Measurements from ENCODE around the gene TADA1. TPM values are rescaled to one million over a fixed set of nuclear protein-coding genes. Genes with fewer than 3 reads are reported as not detected.

Gene TADA1
- total and polyA plus RNA-seq, 11 donors: 5.6 to 10.8 (median 9.3) TPM

DNA sequence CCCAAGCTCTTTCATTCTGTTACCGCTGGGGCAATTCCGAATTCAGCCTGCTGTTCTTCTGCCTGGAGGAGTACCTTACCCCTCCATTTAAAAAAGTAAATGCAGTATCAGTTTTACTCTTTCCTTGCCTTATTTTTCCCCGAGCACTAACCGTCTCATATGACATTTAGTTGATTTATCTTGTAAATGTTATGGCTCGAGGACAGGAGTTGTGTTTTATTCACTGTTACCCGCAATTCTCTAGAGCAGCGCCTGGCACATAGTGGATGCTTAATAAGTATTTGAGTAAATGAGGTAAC, 425 bp upstream of the TADA1 start:
- no peaks in the 10 kb centered on the region for H3K27me3 ChIP-seq
- no peaks in the 10 kb centered on the region for H3K9me3 ChIP-seq
- ATAC-seq: no peak
- TF ChIP-seq, protein P1, sequence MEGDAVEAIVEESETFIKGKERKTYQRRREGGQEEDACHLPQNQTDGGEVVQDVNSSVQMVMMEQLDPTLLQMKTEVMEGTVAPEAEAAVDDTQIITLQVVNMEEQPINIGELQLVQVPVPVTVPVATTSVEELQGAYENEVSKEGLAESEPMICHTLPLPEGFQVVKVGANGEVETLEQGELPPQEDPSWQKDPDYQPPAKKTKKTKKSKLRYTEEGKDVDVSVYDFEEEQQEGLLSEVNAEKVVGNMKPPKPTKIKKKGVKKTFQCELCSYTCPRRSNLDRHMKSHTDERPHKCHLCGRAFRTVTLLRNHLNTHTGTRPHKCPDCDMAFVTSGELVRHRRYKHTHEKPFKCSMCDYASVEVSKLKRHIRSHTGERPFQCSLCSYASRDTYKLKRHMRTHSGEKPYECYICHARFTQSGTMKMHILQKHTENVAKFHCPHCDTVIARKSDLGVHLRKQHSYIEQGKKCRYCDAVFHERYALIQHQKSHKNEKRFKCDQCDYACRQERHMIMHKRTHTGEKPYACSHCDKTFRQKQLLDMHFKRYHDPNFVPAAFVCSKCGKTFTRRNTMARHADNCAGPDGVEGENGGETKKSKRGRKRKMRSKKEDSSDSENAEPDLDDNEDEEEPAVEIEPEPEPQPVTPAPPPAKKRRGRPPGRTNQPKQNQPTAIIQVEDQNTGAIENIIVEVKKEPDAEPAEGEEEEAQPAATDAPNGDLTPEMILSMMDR (IDR thresholded peaks at IDR 0.05): peak in 5 of 12 donors; percentile 0 to 34 (median 10)
- TF ChIP-seq POLR2A (IDR thresholded peaks at IDR 0.05): no peak
- intact Hi-C loops (cut with DNase I): loop anchor here in 4 of 10 donors (2.0 to 10.0 kb wide), 5 partner anchors 34 to 348 kb away; partner anchors contain the start of genes POGK (in 3 of the 4) and POU2F1 (in 2 of the 4)
- H3K4me3 ChIP-seq: peak overlapping the region in 9 of 12 donors; percentile 75 to 100 (median 87)
- DNase-seq: no peak
- peak overlapping the region in 4 of 12 donors; percentile 0 to 96 (median 55) for H3K27ac ChIP-seq
- no peaks in the 10 kb centered on the region for H3K36me3 ChIP-seq
- H3K4me1 ChIP-seq: peaks cover 0 to 31% (median 17%) of the 10 kb centered on the region in 12 donors
- 2 to 4% (median 3%) methylated on average over 7 of the region's 7 CpGs for WGBS, 4 donors

DNA sequence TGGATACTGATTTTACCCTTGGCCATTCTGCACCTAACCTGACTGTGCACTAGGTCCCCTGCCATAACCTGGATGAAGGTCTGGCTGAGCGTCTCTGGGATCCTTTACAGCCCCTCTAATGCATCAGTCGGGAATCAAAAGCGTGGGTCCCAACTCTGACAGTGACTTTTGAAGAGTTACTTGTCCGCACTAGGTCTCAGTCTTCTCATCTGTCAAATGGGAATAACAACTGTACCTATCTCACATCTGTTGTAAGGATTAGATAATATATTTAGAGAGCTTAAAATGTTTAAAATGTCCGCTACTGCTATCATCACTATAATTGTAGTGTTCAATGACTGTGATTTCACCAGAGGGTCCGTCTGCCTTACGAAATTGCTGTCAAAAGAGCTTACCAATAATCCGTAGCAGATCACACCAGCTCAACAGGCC, 746 bp downstream of the TADA1 start:
- WGBS, 4 donors: 34 to 46% (median 41%) methylated on average over 8 of the region's 8 CpGs

GRCh38 chr1:166874464-166874863, 1.6 kb downstream of the TADA1 start:
- intact Hi-C loops (cut with DNase I): loop anchor here in 1 of 10 donors (10.0 kb wide), 1 partner anchor 350 kb away; the partner anchor contains the start of gene POU2F1
- ATAC-seq (no peak), DNase-seq (no peak)
- no peak overlapping the region for H3K4me3 ChIP-seq
- no peak overlapping the region for H3K27ac ChIP-seq
- H3K4me1 ChIP-seq: peaks cover 0 to 40% (median 20%) of the 10 kb centered on the region in 12 donors
- no peak for TF ChIP-seq POLR2A (IDR thresholded peaks at IDR 0.05)
- TF ChIP-seq, protein P1 (IDR thresholded peaks at IDR 0.05): no peak
- 92 to 96% (median 94%) methylated on average over 8 of the region's 8 CpGs for WGBS, 4 donors
- no peaks in the 10 kb centered on the region for H3K9me3 ChIP-seq
- H3K27me3 ChIP-seq: no peaks in the 10 kb centered on the region
- H3K36me3 ChIP-seq: no peaks in the 10 kb centered on the region

More for the DNA sequence above, 746 bp downstream of the TADA1 start:
- DNase-seq (no peak), ATAC-seq (no peak)
- Histone ChIP-seq H3K4me3 (peak overlapping the region; percentile 75 to 100 (median 86)), H3K9me3 (no peaks in the 10 kb centered on the region), H3K27me3 (no peaks in the 10 kb centered on the region), H3K36me3 (no peaks in the 10 kb centered on the region), H3K27ac (peak overlapping the region in 11 of 12 donors; percentile 85 to 96 (median 92)), H3K4me1 (peaks cover 0 to 36% (median 20%) of the 10 kb centered on the region in 12 donors)
- intact Hi-C loops (cut with DNase I): loop anchor here in 3 of 10 donors (5.0 to 10.0 kb wide), 4 partner anchors 33 to 349 kb away; partner anchors contain the start of genes POU2F1 (in 2 of the 3) and POGK (in 1 of the 3)
- TF ChIP-seq POLR2A (IDR thresholded peaks at IDR 0.05): no peak
- TF ChIP-seq, protein P1 (IDR thresholded peaks at IDR 0.05): no peak

- no peak for DNase-seq
- H3K27ac ChIP-seq: no peak overlapping the region
- peaks cover 0 to 32% (median 28%) of the 10 kb centered on the region in 9 donors for H3K36me3 ChIP-seq
- no peaks in the 10 kb centered on the region for H3K9me3 ChIP-seq
- intact Hi-C loops (cut with DNase I): loop anchor here in 1 of 10 donors (10.0 kb wide), 1 partner anchor 354 kb away; the partner anchor contains the start of gene POU2F1
- TF ChIP-seq, protein P1 (IDR thresholded peaks at IDR 0.05): no peak
- no peak for TF ChIP-seq POLR2A (IDR thresholded peaks at IDR 0.05)
- H3K4me3 ChIP-seq: no peak overlapping the region
- peak in 2 of 4 donors; percentile 14 to 15 for ATAC-seq
- 91 to 94% (median 94%) methylated on average over 4 of the region's 4 CpGs for WGBS, 4 donors
- H3K4me1 ChIP-seq: peaks cover 0 to 36% (median 17%) of the 10 kb centered on the region in 12 donors
- H3K27me3 ChIP-seq: no peaks in the 10 kb centered on the region
Observed at GRCh38 chr1:166870584-166870983, 5.5 kb downstream of the TADA1 start.
